Trophoblast cell (in vitro differentiated cells and primary cell): ENCODE measurements around the gene MYLK.

Experiments used
- DNase-seq, 2 donors: peaks; one replicate each; pipeline ENCODE4 v3.0.0-alpha.2; 2016
- H2AFZ ChIP-seq: 2 replicates; pipeline ENCODE4 v1.6.1; 2013; ENCODE audit warnings: low read length, moderate library complexity, mild to moderate bottlenecking; ENCODE audit not compliant: insufficient read depth, poor library complexity
- H2AK5ac ChIP-seq: 2 replicates; pipeline ENCODE4 v1.6.1; 2013; ENCODE audit warnings: mild to moderate bottlenecking, low read length
- H2BK120ac ChIP-seq: 2 replicates; pipeline ENCODE4 v1.6.1; 2013; ENCODE audit warnings: low read length, mild to moderate bottlenecking, moderate library complexity; ENCODE audit not compliant: insufficient read depth, poor library complexity
- H2BK12ac ChIP-seq: 2 replicates; pipeline ENCODE4 v1.6.1; 2013; ENCODE audit warnings: mild to moderate bottlenecking, low read length, moderate library complexity
- H2BK5ac ChIP-seq: 2 replicates; pipeline ENCODE4 v1.6.1; 2013; ENCODE audit warnings: low read length, low read depth, moderate library complexity, mild to moderate bottlenecking; ENCODE audit not compliant: poor library complexity
- H3K14ac ChIP-seq: 2 replicates; pipeline ENCODE4 v1.6.1; 2013; ENCODE audit warnings: mild to moderate bottlenecking, low read length
- H3K18ac ChIP-seq: 2 replicates; pipeline ENCODE4 v1.6.1; 2013; ENCODE audit warnings: mild to moderate bottlenecking, low read length
- H3K23ac ChIP-seq: 2 replicates; pipeline ENCODE4 v1.6.1; 2013; ENCODE audit warnings: low read length
- H3K27ac ChIP-seq: 2 replicates; pipeline ENCODE4 v1.5.1; 2013; ENCODE audit warnings: low read depth, mild to moderate bottlenecking, inconsistent platforms, low read length, moderate library complexity
- H3K27me3 ChIP-seq: 2 replicates; pipeline ENCODE4 v1.6.1; 2013; ENCODE audit warnings: inconsistent platforms, mild to moderate bottlenecking, low read length, moderate library complexity; ENCODE audit not compliant: insufficient read depth
- H3K36me3 ChIP-seq, 2 experiments: 1 replicate in 1 of 2; 2 replicates in 1 of 2; pipeline ENCODE4 v1.6.1; 2013; ENCODE audit warnings: low read length in 2 of 2, mild to moderate bottlenecking in 2 of 2, moderate library complexity in 1 of 2; ENCODE audit not compliant: insufficient read depth in 2 of 2, control insufficient read depth in 1 of 2
- H3K4ac ChIP-seq: 2 replicates; pipeline ENCODE4 v1.6.1; 2013; ENCODE audit warnings: low read depth, mild to moderate bottlenecking, low read length, moderate library complexity
- H3K4me1 ChIP-seq, 2 experiments: 1 replicate in 1 of 2; 2 replicates in 1 of 2; pipeline ENCODE4 v1.6.1; 2013; ENCODE audit warnings: low read length in 2 of 2, mild to moderate bottlenecking in 2 of 2, moderate library complexity in 1 of 2; ENCODE audit not compliant: insufficient read depth in 2 of 2, control insufficient read depth in 1 of 2
- H3K4me2 ChIP-seq: 2 replicates; pipeline ENCODE4 v1.6.1; 2013; ENCODE audit warnings: inconsistent platforms, mild to moderate bottlenecking, low read length, moderate library complexity
- H3K4me3 ChIP-seq: 2 replicates; pipeline ENCODE4 v1.5.1; 2013; ENCODE audit warnings: mild to moderate bottlenecking, low read depth, low read length, inconsistent platforms
- H3K79me1 ChIP-seq: one replicate; pipeline ENCODE4 v1.6.1; 2013; ENCODE audit warnings: low read length
- H3K79me2 ChIP-seq: 2 replicates; pipeline ENCODE4 v1.6.1; 2013; ENCODE audit warnings: low read length, mild to moderate bottlenecking; ENCODE audit not compliant: control insufficient read depth, insufficient read depth, poor library complexity
- H3K9ac ChIP-seq: 2 replicates; pipeline ENCODE4 v1.6.1; 2013; ENCODE audit warnings: mild to moderate bottlenecking, low read length
- H3K9me3 ChIP-seq: 2 replicates; pipeline ENCODE4 v1.6.1; 2013; ENCODE audit warnings: low read depth, mild to moderate bottlenecking, control low read depth, inconsistent platforms, low read length; ENCODE audit not compliant: insufficient read depth
- H4K12ac ChIP-seq: 2 replicates; pipeline ENCODE4 v1.6.1; 2013; ENCODE audit warnings: low read depth, mild to moderate bottlenecking, low read length, moderate library complexity
- H4K8ac ChIP-seq: 2 replicates; pipeline ENCODE4 v1.6.1; 2013; ENCODE audit warnings: low read depth, mild to moderate bottlenecking, low read length, moderate library complexity
- H4K91ac ChIP-seq: one replicate; pipeline ENCODE4 v1.6.1; 2013; ENCODE audit warnings: low read depth, mild to moderate bottlenecking, low read length, moderate library complexity
- WGBS: extraction: QIAGEN DNeasy Blood & Tissue Kit; methylation state at CpG from one replicate; pipeline ENCODE4 v1.1.7; 2013; ENCODE audit warnings: missing lambda C conversion rate; ENCODE audit not compliant: insufficient read length, insufficient coverage; ENCODE audit errors: extremely low coverage; 5-methylcytosine and 5-hydroxymethylcytosine counted together

The MYLK gene

DNA sequence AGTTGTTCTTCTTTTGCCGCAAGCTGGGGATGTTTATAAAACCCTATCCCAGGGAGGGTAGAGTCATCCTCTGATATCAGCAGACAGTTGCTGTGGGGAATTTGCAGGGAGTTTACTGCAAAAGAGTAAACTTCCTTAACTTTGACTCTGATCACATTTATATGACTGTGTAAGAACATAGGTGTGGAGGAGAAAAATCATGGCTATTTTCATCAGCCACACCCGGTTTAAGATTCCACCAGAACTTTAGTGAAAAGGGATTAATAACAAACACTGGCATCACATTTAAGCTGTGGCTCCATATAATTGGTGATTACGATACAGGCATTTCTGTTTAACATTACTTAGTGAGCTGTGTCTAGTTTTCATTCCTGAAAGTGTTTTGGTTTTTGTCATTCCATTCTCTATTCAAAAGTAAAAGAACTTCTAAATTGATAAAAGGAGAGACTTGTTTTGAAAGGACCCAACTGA, 143.1 kb downstream of the MYLK start:
- Histone ChIP-seq H3K79me2 (no peaks in the 10 kb centered on the region), H3K9me3 (peaks cover 3% of the 10 kb centered on the region), H3K23ac (no peak overlapping the region), H4K91ac (no peak overlapping the region), H3K36me3 (peaks cover 14 to 20% of the 10 kb centered on the region in 2 experiments), H4K8ac (no peak overlapping the region), H2BK12ac (no peak overlapping the region), H2BK5ac (no peak overlapping the region), H3K4me1 (peaks cover 0 to 5% of the 10 kb centered on the region in 2 experiments), H3K9ac (no peak overlapping the region), H4K12ac (no peak overlapping the region), H2AFZ (no peak overlapping the region), H3K27me3 (no peaks in the 10 kb centered on the region), H3K79me1 (peaks cover 5% of the 10 kb centered on the region), H2BK120ac (no peak overlapping the region), H3K4ac (no peak overlapping the region), H3K27ac (no peak overlapping the region), H3K4me2 (no peak overlapping the region), H3K4me3 (no peak overlapping the region), H3K18ac (no peak overlapping the region), H3K14ac (no peak overlapping the region), H2AK5ac (no peak overlapping the region)
- no CpG with 5 or more reads among the region's 3 CpGs for WGBS
- peak in 1 of 2 donors; percentile 7 for DNase-seq

DNA sequence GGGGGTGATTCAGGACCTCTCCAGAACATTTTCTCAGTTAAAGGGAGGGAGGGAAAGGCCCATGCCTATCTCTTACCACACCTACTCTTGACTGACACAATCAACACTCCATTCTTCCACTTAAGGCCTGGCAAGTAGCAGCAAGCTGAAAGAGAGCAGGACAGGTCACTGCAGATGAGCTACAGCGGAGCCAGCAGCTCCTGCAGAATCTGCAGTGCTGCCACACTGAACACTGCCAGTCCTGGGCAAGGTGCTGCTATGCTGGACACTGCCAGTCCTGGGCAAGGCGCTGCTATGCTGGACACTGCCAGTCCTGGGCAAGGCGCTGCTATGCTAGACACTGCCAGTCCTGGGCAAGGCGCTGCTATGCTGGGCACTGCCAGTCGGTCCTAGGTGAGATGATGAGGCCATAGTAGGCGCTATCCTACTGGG, 143.7 kb downstream of the MYLK start:
- no peak for DNase-seq
- Histone ChIP-seq H3K4me1 (peaks cover 0 to 5% of the 10 kb centered on the region in 2 experiments), H3K79me1 (peaks cover 7% of the 10 kb centered on the region), H3K14ac (no peak overlapping the region), H3K4me2 (no peak overlapping the region), H3K18ac (no peak overlapping the region), H4K8ac (no peak overlapping the region), H3K4ac (no peak overlapping the region), H3K27me3 (no peaks in the 10 kb centered on the region), H3K79me2 (no peaks in the 10 kb centered on the region), H3K23ac (no peak overlapping the region), H3K36me3 (peaks cover 14 to 20% of the 10 kb centered on the region in 2 experiments), H2BK120ac (no peak overlapping the region), H3K9me3 (peaks cover 3% of the 10 kb centered on the region), H4K12ac (no peak overlapping the region), H2BK12ac (no peak overlapping the region), H3K27ac (no peak overlapping the region), H4K91ac (no peak overlapping the region), H3K4me3 (no peak overlapping the region), H2AK5ac (no peak overlapping the region), H2AFZ (no peak overlapping the region), H2BK5ac (no peak overlapping the region), H3K9ac (no peak overlapping the region)
- no CpG with 5 or more reads among the region's 6 CpGs for WGBS

DNA sequence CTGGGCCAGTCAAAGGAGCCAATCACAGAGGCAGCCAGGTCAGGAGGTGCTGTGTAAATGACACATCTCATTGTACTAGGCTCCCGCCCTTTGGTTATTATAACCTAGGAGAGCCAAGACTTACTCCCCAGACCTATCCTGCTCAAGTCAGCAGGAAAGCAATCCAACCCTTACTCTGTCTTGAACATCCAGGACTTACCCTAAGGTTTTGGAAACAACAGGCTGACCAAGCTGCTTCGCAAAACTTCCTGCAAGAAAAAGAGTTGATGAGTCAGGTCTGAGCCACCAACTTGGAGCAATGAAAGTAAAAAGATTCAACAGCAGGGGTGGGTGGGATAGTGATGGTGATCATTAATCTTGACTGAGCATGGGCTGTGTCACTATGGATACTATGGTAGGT, 144.4 kb downstream of the MYLK start:
- Histone ChIP-seq H3K36me3 (peaks cover 14 to 20% of the 10 kb centered on the region in 2 experiments), H3K23ac (no peak overlapping the region), H4K12ac (no peak overlapping the region), H2BK120ac (no peak overlapping the region), H2BK12ac (no peak overlapping the region), H3K4me3 (no peak overlapping the region), H2AK5ac (no peak overlapping the region), H4K91ac (no peak overlapping the region), H3K27ac (no peak overlapping the region), H3K9ac (no peak overlapping the region), H2BK5ac (no peak overlapping the region), H3K14ac (no peak overlapping the region), H3K4ac (no peak overlapping the region), H3K27me3 (no peaks in the 10 kb centered on the region), H3K18ac (no peak overlapping the region), H4K8ac (no peak overlapping the region), H2AFZ (no peak overlapping the region), H3K79me2 (no peaks in the 10 kb centered on the region), H3K4me1 (peaks cover 2 to 8% of the 10 kb centered on the region in 2 experiments), H3K4me2 (no peak overlapping the region), H3K79me1 (peaks cover 9% of the 10 kb centered on the region), H3K9me3 (peaks cover 3% of the 10 kb centered on the region)
- DNase-seq, result no peak
- WGBS, result no CpG with 5 or more reads among the region's 2 CpGs

DNA sequence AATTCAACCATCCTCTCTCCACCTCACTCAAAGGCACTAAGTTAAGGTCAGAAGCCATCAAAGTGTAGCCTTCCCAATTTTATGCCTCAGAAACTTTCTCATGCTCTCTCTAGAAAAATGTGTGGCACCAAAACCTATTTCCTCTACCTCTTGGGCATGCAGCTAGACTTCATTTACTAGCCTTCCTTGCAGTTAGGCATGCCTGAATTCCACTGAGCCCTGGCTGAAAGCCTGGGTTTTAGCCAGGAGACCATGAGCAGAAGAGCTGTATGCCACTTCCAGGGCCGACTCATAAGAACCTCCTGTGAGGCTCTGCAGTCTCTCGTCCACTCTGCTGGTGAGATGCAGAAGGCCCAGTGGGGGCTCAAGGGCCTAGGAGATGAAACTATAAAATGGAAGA, 145.0 kb downstream of the MYLK start:
- Histone ChIP-seq H4K91ac (no peak overlapping the region), H3K4ac (no peak overlapping the region), H3K27ac (no peak overlapping the region), H3K4me1 (peaks cover 5 to 11% of the 10 kb centered on the region in 2 experiments), H2BK12ac (peak overlapping the region; percentile 53), H3K4me3 (no peak overlapping the region), H3K79me2 (no peaks in the 10 kb centered on the region), H3K9me3 (peaks cover 5% of the 10 kb centered on the region), H2BK120ac (no peak overlapping the region), H2AK5ac (no peak overlapping the region), H3K79me1 (peaks cover 11% of the 10 kb centered on the region), H3K36me3 (peaks cover 14 to 20% of the 10 kb centered on the region in 2 experiments), H3K18ac (no peak overlapping the region), H3K14ac (no peak overlapping the region), H2AFZ (no peak overlapping the region), H3K23ac (no peak overlapping the region), H3K4me2 (no peak overlapping the region), H4K12ac (no peak overlapping the region), H3K27me3 (no peaks in the 10 kb centered on the region), H3K9ac (no peak overlapping the region), H2BK5ac (no peak overlapping the region), H4K8ac (no peak overlapping the region)
- WGBS, result no CpG with 5 or more reads among the region's 2 CpGs
- no peak for DNase-seq
